Measurements from ENCODE around the gene SPATS1. TPM values are rescaled to one million over a fixed set of nuclear protein-coding genes. Genes with fewer than 3 reads are reported as not detected.

Gene SPATS1
- total and polyA plus RNA-seq, 7 donors: not detected

- WGBS, 3 donors: 28 to 40% (median 38%) methylated on average over 7 of the region's 7 CpGs
- no peaks in the 10 kb centered on the region for H3K36me3 ChIP-seq (ENCODE audit: insufficient read depth in 1 of 2, low read depth in 1 of 2)
- no peaks in the 10 kb centered on the region for H3K4me1 ChIP-seq
- peaks cover 0 to 12% (median 0%) of the 10 kb centered on the region in 3 donors for H3K27me3 ChIP-seq (ENCODE audit: insufficient read depth in 3 of 3, low read length in 2 of 3)
- no peak for TF ChIP-seq CTCF (IDR thresholded peaks at IDR 0.05)
- no peak for DNase-seq
- intact Hi-C loops (cut with DNase I): loop anchor here (10.0 kb wide), 2 partner anchors 228 to 238 kb away; no protein-coding TSS in a partner anchor
- no peak for ATAC-seq
- H3K27ac ChIP-seq: no peak overlapping the region
- H3K4me3 ChIP-seq: no peak overlapping the region
- H3K9me3 ChIP-seq: no peaks in the 10 kb centered on the region
Measured at GRCh38 chr6:44332585-44332984, 9.9 kb upstream of the SPATS1 start.

DNA sequence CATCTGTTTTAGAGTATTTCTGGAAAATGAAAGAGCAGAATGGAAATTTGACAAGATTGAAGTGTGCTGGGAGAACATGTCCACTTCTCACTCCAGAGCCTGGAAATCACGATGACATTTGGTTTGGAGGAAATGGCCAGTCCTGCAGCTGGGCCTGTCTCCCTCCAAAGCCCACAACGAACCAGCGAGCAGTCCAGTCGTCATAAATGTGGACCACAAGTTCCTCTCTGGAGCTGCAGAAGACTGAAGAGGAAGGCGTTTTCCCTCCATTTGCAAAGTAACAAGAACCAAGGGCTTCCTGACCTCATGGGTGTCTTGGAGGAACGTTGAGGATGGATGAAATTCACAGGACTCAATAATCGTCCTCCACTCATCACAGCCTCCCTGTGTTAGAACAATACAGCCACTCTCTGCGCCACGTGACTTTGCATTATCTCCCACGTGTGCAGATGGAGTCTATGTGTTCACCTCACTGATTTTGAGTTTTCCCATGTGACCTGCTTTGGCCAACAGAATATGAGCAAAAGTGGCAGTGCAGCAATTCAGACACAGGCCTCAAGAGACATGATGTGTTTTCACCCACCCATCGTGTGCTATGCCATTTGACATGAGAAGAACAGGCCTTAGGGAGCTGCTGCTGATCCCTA lies 9.1 kb upstream of the SPATS1 start:
- H3K9me3 ChIP-seq: no peaks in the 10 kb centered on the region
- TF ChIP-seq CTCF (IDR thresholded peaks at IDR 0.05): no peak
- WGBS, 3 donors: 70 to 77% (median 77%) methylated on average over 11 of the region's 11 CpGs
- H3K36me3 ChIP-seq (ENCODE audit: insufficient read depth in 1 of 2, low read depth in 1 of 2): no peaks in the 10 kb centered on the region
- H3K27ac ChIP-seq: no peak overlapping the region
- H3K4me1 ChIP-seq: no peaks in the 10 kb centered on the region
- intact Hi-C loops (cut with DNase I): loop anchor here (10.0 kb wide), 2 partner anchors 229 to 239 kb away; no protein-coding TSS in a partner anchor
- H3K4me3 ChIP-seq: no peak overlapping the region
- peaks cover 0 to 12% (median 0%) of the 10 kb centered on the region in 3 donors for H3K27me3 ChIP-seq (ENCODE audit: insufficient read depth in 3 of 3, low read length in 2 of 3)
- DNase-seq: no peak
- no peak for ATAC-seq

DNA sequence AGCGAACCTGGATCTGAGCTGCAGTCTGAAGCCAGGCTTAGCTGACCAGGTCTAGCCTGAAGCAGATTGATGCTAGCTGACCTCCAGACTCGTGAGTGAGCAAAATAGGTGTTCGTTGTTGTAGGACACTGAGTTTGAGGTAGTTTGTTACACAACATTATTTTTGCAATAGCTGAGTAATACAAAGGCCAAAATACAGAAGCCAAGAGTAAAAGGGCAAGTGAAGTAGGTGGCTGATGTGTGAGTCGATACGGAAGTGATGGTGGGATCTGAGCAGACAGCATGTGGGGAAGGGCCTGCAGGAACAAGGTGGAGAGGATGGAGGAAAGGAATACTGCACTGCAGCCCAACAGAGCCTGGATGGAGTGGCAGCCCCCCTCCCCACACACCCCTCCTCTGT lies 8.5 kb upstream of the SPATS1 start:
- no peak for TF ChIP-seq CTCF (IDR thresholded peaks at IDR 0.05)
- no peak overlapping the region for H3K27ac ChIP-seq
- intact Hi-C loops (cut with DNase I): loop anchor here (10.0 kb wide), 2 partner anchors 229 to 239 kb away; no protein-coding TSS in a partner anchor
- WGBS, 3 donors: 86 to 93% (median 92%) methylated on average over 5 of the region's 5 CpGs
- H3K27me3 ChIP-seq (ENCODE audit: insufficient read depth in 3 of 3, low read length in 2 of 3): peaks cover 0 to 10% (median 0%) of the 10 kb centered on the region in 3 donors
- no peak for DNase-seq
- no peak overlapping the region for H3K4me3 ChIP-seq
- no peaks in the 10 kb centered on the region for H3K36me3 ChIP-seq (ENCODE audit: insufficient read depth in 1 of 2, low read depth in 1 of 2)
- H3K4me1 ChIP-seq: no peaks in the 10 kb centered on the region
- no peak for ATAC-seq
- no peaks in the 10 kb centered on the region for H3K9me3 ChIP-seq

DNA sequence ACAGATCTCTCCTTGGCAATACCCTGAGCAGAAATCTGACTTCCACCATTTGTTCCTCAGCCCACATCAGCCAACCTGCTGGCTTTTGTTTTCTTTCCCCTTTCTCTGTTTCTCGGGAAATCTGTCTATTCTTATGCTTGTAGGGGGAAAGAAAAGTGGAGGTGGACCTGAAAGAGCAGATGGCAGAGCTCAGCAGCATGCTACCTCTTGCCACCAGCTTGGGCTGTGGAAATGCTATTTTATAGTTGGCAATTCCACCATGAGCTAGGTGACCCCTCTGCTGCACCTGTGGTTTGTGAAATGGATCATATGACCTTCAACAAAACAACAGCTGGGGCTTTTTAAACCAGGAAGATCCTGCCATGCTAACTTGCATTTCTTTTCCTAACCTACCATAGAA lies 6.8 kb upstream of the SPATS1 start:
- no peak overlapping the region for H3K27ac ChIP-seq
- intact Hi-C loops (cut with DNase I): loop anchor here (5.0 to 10.0 kb wide), 4 partner anchors 68 to 241 kb away; partner anchors contain the start of gene NFKBIE (in 1 of the 2)
- no peaks in the 10 kb centered on the region for H3K9me3 ChIP-seq
- H3K4me3 ChIP-seq: no peak overlapping the region
- no peak for TF ChIP-seq CTCF (IDR thresholded peaks at IDR 0.05)
- WGBS, 3 donors: 26 to 38% (median 32%) methylated on average over 1 of the region's 1 CpG
- no peak for DNase-seq
- no peaks in the 10 kb centered on the region for H3K4me1 ChIP-seq
- H3K27me3 ChIP-seq (ENCODE audit: insufficient read depth in 3 of 3, low read length in 2 of 3): no peaks in the 10 kb centered on the region
- H3K36me3 ChIP-seq (ENCODE audit: insufficient read depth in 1 of 2, low read depth in 1 of 2): no peaks in the 10 kb centered on the region
- ATAC-seq: no peak
